Spleen (tissue), 11 donors: Measurements from ENCODE around the gene SLC25A13. TPM values are rescaled to one million over a fixed set of nuclear protein-coding genes. Genes with fewer than 3 reads are reported as not detected.

Experiments
- DNase-seq: peaks from one replicate; pipeline ENCODE4 v3.0.0-alpha.2; 2020
- H3K27ac ChIP-seq, 8 donors: fragments of 200-600 bp; sonication (generic) in 7 of 8; 1 replicate in 4 of 8; 2 replicates in 4 of 8; pipeline versions ENCODE4 v1.5.0 to v1.8.0; 2016 to 2021; ENCODE audit warnings: inconsistent platforms in 4 of 8, mild to moderate bottlenecking in 4 of 8, moderate library complexity in 1 of 8
- H3K27me3 ChIP-seq, 7 donors: fragments of 200-600 bp; sonication (generic) in 6 of 7; replicated peaks in 1 of 7; 1 replicate in 4 of 7; 2 replicates in 3 of 7; pipeline versions ENCODE4 v1.5.0 to v1.8.0; 2016 to 2021; ENCODE audit warnings: inconsistent platforms in 3 of 7, mild to moderate bottlenecking in 1 of 7
- H3K36me3 ChIP-seq, 6 donors: fragments of 200-600 bp; sonication (generic) in 5 of 6; 1 replicate in 4 of 6; 2 replicates in 2 of 6; pipeline versions ENCODE4 v1.5.0 to v1.8.0; 2016 to 2021; ENCODE audit warnings: inconsistent platforms in 2 of 6
- H3K4me1 ChIP-seq, 6 donors: fragments of 200-600 bp; sonication (generic) in 5 of 6; 1 replicate in 3 of 6; 2 replicates in 3 of 6; pipeline versions ENCODE4 v1.5.0 to v1.8.0; 2016 to 2021; ENCODE audit warnings: inconsistent platforms in 3 of 6
- H3K4me3 ChIP-seq, 8 donors: fragments of 200-600 bp; sonication (generic) in 7 of 8; 1 replicate in 4 of 8; 2 replicates in 4 of 8; pipeline versions ENCODE4 v1.5.0 to v1.8.0; 2016 to 2021; ENCODE audit warnings: inconsistent platforms in 4 of 8, mild to moderate bottlenecking in 4 of 8, moderate library complexity in 2 of 8
- H3K9me3 ChIP-seq, 8 donors: fragments of 200-600 bp; sonication (generic) in 7 of 8; 1 replicate in 4 of 8; 2 replicates in 4 of 8; pipeline versions ENCODE4 v1.5.0 to v1.8.0; 2016 to 2021; ENCODE audit warnings: inconsistent platforms in 4 of 8
- CTCF ChIP-seq, 11 experiments: fragments of 200-600 bp in 7 of 11; fragments of 450-650 bp in 4 of 11; sonication (generic) in 4 of 11; IDR thresholded peaks in 8 of 11; conservative IDR thresholded peaks in 3 of 11; 1 replicate in 7 of 11; 2 replicates in 4 of 11; pipeline versions ENCODE4 v1.4.0 to v1.8.0; 2016 to 2021; ENCODE audit warnings: antibody characterized with exemption in 11 of 11, inconsistent platforms in 4 of 11, mild to moderate bottlenecking in 1 of 11
- POLR2A ChIP-seq, 3 donors: fragments of 450-650 bp; IDR thresholded peaks; one replicate each; pipeline ENCODE4 v1.5.1; 2017; ENCODE audit warnings: antibody characterized with exemption in 3 of 3, mild to moderate bottlenecking in 1 of 3
- POLR2AphosphoS5 ChIP-seq, 3 donors: sonication (generic); formaldehyde crosslinking; IDR thresholded peaks; one replicate each; pipeline ENCODE4 v1.5.1; 2017; ENCODE audit warnings: antibody characterized with exemption in 3 of 3
- WGBS, 5 donors: extraction: QIAGEN DNeasy Blood & Tissue Kit in 3 of 5; methylation state at CpG; one replicate each; pipeline versions ENCODE4 v1.1.5 to v1.1.7; 2013 to 2018; 5-methylcytosine and 5-hydroxymethylcytosine counted together
- intact Hi-C: fragments of 100-400 bp; cut with DNase I; formaldehyde crosslinking; loops from one replicate; pipeline ENCODE4 v1.15.0; 2023; ENCODE audit warnings: low total_unique reads
- polyA plus RNA-seq, 3 donors: library from polyadenylated mRNA; stranded (reverse); fragments of 200-250 nt; gene quantifications; one replicate each; pipeline ENCODE4 v1.2.1, GENCODE V29; 2013
- total RNA-seq, 7 donors: library from RNA; depleted of rRNA in 3 of 7; stranded (reverse); fragments of >200 nt in 3 of 7; fragmentation: NEBNext Ultra II Directional in 4 of 7; extraction: Animal tissue kit (Norgen Biotek cat#: 25700) in 4 of 7; gene quantifications; one replicate each; pipeline versions ENCODE4 v1.1.0 to v1.2.1, GENCODE V29; 2016 to 2021
- donor health status: healthy with polysubstance abuse.
- donor health status: DM: no; HTN: no; CAD: no; lungs with moderate emphysema.
- donor health status: DM: no; HTN: no; CAD: no.
- donor health status: Bipolar disorder and iron deficiency.
- donor health status: healthy.
- donor health status: DM: no; HTN: no; CAD: no.
- donor health status: DM: yes; HTN: yes; CAD: no.

Gene SLC25A13
- total and polyA plus RNA-seq, 10 donors = 6.3 to 44.4 (median 25.9) TPM

GRCh38 chr7:96253441-96253840 lies 68.5 kb downstream of the SLC25A13 start:
- H3K4me3 ChIP-seq = no peak overlapping the region
- peaks cover 0 to 33% (median 26%) of the 10 kb centered on the region in 8 donors for H3K9me3 ChIP-seq
- peaks cover 0 to 6% (median 0%) of the 10 kb centered on the region in 6 donors for H3K4me1 ChIP-seq
- intact Hi-C loops = no loop called here
- no peaks in the 10 kb centered on the region for H3K36me3 ChIP-seq
- H3K27ac ChIP-seq = no peak overlapping the region
- TF ChIP-seq POLR2AphosphoS5 (IDR thresholded peaks at IDR 0.05) (no peak), POLR2A (IDR thresholded peaks at IDR 0.05) (no peak), CTCF (IDR thresholded peaks at IDR 0.05 in 8 of 11, conservative IDR thresholded peaks at IDR 0.05 in 3 of 11) (no peak)
- DNase-seq = no peak
- no peaks in the 10 kb centered on the region for H3K27me3 ChIP-seq
- whole genome bisulfite sequencing, 5 donors = 65 to 82% (median 79%) methylated on average over 2 of the region's 2 CpGs

- Histone ChIP-seq H3K9me3 (peaks cover 0 to 7% (median under 1%) of the 10 kb centered on the region in 8 donors), H3K4me1 (peaks cover 0 to 6% (median 0%) of the 10 kb centered on the region in 6 donors), H3K27me3 (no peaks in the 10 kb centered on the region), H3K36me3 (no peaks in the 10 kb centered on the region), H3K4me3 (no peak overlapping the region), H3K27ac (no peak overlapping the region)
- WGBS, 5 donors = 49 to 69% (median 66%) methylated on average over 7 of the region's 7 CpGs
- intact Hi-C loops = no loop called here
- DNase-seq = no peak
- TF ChIP-seq POLR2A (IDR thresholded peaks at IDR 0.05) (no peak), CTCF (IDR thresholded peaks at IDR 0.05 in 8 of 11, conservative IDR thresholded peaks at IDR 0.05 in 3 of 11) (no peak), POLR2AphosphoS5 (IDR thresholded peaks at IDR 0.05) (no peak)
These were observed 71.0 kb downstream of the SLC25A13 start for GRCh38 chr7:96250776-96251361.

GRCh38 chr7:96248405-96248804 lies 73.5 kb downstream of the SLC25A13 start:
- intact Hi-C loops = no loop called here
- no peaks in the 10 kb centered on the region for H3K9me3 ChIP-seq
- H3K36me3 ChIP-seq = no peaks in the 10 kb centered on the region
- H3K27ac ChIP-seq = no peak overlapping the region
- H3K4me1 ChIP-seq = peaks cover 0 to 5% (median 0%) of the 10 kb centered on the region in 6 donors
- H3K4me3 ChIP-seq = no peak overlapping the region
- DNase-seq = no peak
- H3K27me3 ChIP-seq = no peaks in the 10 kb centered on the region
- no peak for TF ChIP-seq CTCF (IDR thresholded peaks at IDR 0.05 in 8 of 11, conservative IDR thresholded peaks at IDR 0.05 in 3 of 11)
- TF ChIP-seq POLR2AphosphoS5 (IDR thresholded peaks at IDR 0.05) = no peak
- no peak for TF ChIP-seq POLR2A (IDR thresholded peaks at IDR 0.05)
- 86 to 97% (median 91%) methylated on average over 2 of the region's 2 CpGs for WGBS, 5 donors

- H3K27ac ChIP-seq = no peak overlapping the region
- H3K9me3 ChIP-seq = no peaks in the 10 kb centered on the region
- H3K4me1 ChIP-seq = peaks cover 0 to 13% (median 7%) of the 10 kb centered on the region in 6 donors
- H3K4me3 ChIP-seq = no peak overlapping the region
- WGBS, 5 donors = 88 to 95% (median 90%) methylated on average over 3 of the region's 3 CpGs
- no peak for DNase-seq
- no peaks in the 10 kb centered on the region for H3K36me3 ChIP-seq
- H3K27me3 ChIP-seq = no peaks in the 10 kb centered on the region
- intact Hi-C loops = no loop called here
- no peak for TF ChIP-seq POLR2A (IDR thresholded peaks at IDR 0.05)
- no peak for TF ChIP-seq POLR2AphosphoS5 (IDR thresholded peaks at IDR 0.05)
- TF ChIP-seq CTCF (IDR thresholded peaks at IDR 0.05 in 8 of 11, conservative IDR thresholded peaks at IDR 0.05 in 3 of 11) = no peak
These were observed 75.0 kb downstream of the SLC25A13 start for GRCh38 chr7:96246919-96247318.
